Activated CD8-positive, alpha-beta memory T cell treated with anti-CD3 and anti-CD28 coated beads for 36 hours (primary cell): ENCODE measurements around the gene DNASE1L2. TPM values are rescaled to one million over a fixed set of nuclear protein-coding genes. Genes with fewer than 3 reads are reported as not detected.
"Not testable (repeated sequence)": the region's sequence is repeated elsewhere in the genome, so short reads cannot be mapped to it uniquely, and the experiment has no call there.

Source experiments
- CTCF ChIA-PET: fragments of 350-600 bp; sonication (Branson Sonifier 250); formaldehyde crosslinking; loops from one replicate; lab custom pipeline; 2021; ENCODE audit warnings: antibody characterized with exemption; lab: Charles Lee
- POLR2A ChIA-PET: fragments of 350-600 bp; sonication (Branson Sonifier 250); formaldehyde crosslinking; loops from one replicate; lab custom pipeline; 2021; ENCODE audit warnings: antibody characterized with exemption; lab: Charles Lee
- total RNA-seq, 2 experiments: library from RNA; stranded (reverse); gene quantifications; one replicate each; pipeline ENCODE4 v1.2.3, GENCODE V29; 2021

Gene DNASE1L2
- total RNA-seq, 2 experiments from 2014 or later = 1.3 to 1.4 TPM

DNA sequence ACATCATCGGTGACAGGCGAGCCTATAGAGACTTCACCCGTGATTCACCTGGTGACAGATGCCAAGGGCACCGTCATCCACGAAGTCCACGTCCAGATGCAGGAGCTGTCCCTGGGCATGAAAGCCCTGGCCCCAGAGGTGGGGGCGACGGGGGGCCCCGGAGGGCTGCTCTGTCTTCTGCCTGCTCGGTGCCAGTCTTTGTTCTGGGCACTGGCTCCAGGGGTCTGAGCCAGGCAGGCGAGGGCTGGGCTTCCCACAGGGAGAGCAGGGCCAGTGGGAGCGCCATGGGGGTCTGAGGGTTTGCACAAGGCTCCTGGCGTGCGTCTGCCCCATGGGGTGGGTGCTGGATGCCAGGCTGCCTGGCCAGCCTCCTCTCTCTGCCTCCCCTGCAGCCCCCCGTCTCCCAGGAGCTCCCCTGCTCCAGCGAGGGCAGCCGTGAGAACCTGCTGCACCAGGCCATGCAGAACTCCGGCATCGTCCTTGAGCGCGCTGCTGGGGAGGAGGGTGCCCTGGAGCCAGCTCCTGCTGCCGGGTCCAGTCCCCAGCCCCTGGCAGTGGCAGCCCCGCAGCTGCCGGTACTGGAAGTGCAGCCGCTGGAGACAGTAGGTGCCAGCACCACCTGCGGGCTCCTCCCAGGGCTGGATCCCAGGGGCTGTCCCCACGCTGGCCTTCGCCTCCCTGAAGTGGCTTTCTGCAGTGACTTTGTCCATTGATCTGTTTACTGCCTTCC, 3.0 kb upstream of the DNASE1L2 start:
- ChIA-PET CTCF (no interaction called here), POLR2A (no interaction called here)

DNA sequence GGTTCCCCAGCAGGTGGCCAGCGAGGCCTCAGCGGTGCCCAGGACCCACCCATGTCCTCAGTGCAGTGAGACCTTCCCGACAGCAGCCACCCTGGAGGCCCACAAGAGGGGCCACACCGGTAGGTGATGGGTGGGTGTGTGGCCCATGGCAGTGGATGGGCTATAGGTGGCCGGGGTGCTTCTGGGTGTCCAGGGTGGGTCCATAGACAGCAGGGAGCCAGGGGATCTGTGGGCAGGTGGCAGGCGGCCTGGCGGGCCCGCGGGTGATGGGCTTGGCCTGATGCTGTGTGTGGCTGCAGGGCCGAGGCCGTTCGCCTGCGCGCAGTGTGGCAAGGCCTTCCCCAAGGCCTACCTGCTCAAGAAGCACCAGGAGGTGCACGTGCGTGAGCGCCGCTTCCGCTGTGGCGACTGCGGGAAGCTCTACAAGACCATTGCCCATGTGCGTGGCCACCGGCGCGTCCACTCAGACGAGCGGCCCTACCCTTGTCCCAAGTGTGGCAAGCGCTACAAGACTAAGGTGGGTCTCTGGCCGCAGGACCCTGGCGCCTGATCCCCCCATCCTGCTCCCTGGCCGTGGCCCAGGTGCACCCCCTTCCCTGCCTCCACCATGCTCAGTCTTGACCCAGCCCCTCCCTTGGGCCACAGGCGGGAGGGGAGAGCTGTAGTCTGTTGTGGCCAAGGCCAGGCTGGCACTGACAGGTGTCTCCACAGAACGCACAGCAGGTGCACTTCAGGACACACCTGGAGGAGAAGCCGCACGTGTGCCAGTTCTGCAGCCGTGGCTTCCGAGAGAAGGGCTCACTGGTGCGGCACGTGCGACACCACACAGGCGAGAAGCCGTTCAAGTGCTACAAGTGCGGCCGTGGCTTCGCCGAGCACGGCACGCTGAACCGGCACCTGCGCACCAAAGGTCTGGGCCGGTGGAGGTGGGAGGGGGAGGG, 2.1 kb upstream of the DNASE1L2 start:
- ChIA-PET CTCF (no interaction called here), POLR2A (no interaction called here)

DNA sequence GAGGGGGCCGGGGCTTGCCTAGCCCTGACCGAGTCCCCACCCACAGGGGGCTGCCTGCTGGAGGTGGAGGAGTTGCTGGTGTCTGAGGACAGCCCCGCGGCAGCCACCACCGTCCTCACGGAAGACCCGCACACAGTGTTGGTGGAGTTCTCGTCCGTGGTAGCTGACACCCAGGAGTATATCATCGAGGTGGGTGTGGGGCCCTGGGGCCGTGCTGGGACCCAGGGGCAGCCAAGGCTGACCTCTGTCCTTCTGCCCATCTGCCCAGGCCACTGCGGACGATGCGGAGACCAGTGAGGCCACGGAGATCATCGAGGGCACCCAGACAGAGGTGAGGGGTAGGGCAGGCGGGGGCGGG, 1.5 kb upstream of the DNASE1L2 start:
- POLR2A ChIA-PET = no interaction called here
- CTCF ChIA-PET = no interaction called here

DNA sequence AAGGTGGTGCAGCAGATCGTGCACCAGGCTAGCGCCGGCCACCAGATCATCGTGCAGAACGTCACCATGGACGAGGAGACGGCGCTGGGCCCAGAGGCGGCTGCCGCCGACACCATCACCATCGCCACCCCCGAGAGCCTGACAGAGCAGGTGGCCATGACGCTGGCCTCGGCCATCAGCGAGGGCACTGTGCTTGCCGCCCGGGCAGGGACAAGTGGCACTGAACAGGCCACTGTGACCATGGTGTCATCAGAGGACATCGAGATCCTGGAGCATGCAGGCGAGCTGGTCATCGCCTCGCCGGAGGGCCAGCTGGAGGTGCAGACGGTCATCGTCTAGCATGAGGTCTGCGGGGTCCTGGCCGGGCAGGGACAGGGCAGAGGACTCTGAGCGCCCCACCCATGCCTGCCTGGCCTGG, 1.0 kb upstream of the DNASE1L2 start:
- ChIA-PET CTCF (no interaction called here), POLR2A (interaction anchor here (0.6 kb wide), 1 partner anchor 17 kb away, joined by 7 read pairs; no protein-coding TSS in a partner anchor)

DNA sequence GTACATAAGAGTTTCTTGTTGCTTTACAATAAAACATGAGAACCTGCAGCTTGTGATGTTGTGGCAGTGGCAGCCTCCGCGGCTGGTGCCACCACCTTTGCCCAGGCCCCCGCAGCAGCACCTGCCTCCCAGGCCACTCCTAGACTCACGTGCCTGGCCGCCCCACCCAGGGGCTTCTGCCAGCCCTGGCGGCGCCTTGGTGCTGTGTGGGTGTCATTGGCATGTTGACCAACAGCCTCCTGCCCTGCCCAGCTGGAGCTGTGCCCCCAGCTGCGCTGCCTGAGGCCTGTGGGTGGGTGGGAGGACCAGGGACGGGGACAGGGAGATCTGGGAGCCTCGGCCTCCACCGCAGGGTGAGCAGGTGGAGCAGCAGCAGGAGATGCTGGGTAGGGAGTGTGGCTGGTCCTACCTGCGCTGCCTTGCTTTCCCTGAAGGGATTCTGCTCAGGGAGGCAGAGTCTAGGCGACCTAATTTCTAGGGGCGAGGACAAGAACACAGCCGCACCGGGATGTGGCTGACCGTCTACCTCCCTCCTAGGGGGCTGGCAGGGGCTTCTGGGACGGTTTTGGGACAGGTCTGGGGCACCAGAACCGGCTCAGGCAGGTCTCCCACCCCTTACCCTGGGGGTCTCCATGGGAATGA, 428 bp upstream of the DNASE1L2 start:
- ChIA-PET CTCF (no interaction called here), POLR2A (interaction anchor here (0.6 to 1.2 kb wide), 2 partner anchors 16 to 17 kb away, joined by 3 to 7 read pairs; partner anchors contain the start of gene ECI1)

DNA sequence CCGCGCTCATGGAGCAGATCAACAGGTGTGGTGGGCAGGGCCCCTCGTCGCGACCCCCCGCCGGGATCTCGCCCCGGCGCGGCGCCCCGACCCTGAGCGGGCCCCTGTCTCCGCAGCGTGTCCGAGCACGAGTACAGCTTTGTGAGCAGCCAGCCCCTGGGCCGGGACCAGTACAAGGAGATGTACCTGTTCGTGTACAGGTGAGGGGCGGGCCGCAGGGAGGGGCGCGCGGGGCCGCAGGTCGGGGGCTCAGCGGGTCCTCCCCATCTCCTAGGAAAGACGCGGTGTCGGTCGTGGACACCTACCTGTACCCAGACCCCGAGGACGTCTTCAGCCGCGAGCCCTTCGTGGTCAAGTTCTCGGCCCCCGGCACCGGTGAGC, 848 bp downstream of the DNASE1L2 start:
- ChIA-PET CTCF (no interaction called here), POLR2A (interaction anchor here (1.2 kb wide), 1 partner anchor 14 kb away, joined by 3 read pairs; the partner anchor contains the start of gene ECI1)

DNA sequence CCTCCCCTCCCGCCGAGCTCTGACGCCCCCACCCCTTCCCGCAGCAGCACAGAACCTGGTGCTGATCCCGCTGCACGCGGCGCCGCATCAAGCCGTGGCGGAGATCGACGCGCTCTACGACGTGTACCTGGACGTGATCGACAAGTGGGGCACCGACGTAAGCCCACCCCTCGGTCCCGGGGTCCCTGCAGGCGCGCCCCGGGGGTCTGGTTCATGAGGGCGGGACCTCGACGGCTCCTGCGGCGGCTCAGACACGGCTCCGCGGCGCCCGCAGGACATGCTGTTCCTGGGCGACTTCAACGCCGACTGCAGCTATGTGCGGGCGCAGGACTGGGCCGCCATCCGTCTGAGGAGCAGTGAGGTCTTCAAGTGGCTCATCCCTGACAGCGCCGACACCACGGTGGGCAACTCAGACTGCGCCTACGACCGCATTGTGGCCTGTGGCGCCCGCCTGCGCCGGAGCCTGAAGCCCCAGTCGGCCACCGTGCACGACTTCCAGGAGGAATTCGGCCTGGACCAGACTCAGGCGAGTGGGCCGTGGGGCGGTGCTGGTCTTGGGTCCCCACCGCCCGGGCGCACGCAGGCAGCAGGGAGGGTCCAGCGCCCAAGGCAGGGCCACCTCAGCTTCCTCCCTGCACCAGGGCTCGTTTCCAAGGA, 1.4 kb downstream of the DNASE1L2 start:
- CTCF ChIA-PET = interaction anchor here (2.3 kb wide), 1 partner anchor 14 kb away, joined by 7 read pairs; the partner anchor contains the start of gene ECI1
- POLR2A ChIA-PET = no interaction called here

DNA sequence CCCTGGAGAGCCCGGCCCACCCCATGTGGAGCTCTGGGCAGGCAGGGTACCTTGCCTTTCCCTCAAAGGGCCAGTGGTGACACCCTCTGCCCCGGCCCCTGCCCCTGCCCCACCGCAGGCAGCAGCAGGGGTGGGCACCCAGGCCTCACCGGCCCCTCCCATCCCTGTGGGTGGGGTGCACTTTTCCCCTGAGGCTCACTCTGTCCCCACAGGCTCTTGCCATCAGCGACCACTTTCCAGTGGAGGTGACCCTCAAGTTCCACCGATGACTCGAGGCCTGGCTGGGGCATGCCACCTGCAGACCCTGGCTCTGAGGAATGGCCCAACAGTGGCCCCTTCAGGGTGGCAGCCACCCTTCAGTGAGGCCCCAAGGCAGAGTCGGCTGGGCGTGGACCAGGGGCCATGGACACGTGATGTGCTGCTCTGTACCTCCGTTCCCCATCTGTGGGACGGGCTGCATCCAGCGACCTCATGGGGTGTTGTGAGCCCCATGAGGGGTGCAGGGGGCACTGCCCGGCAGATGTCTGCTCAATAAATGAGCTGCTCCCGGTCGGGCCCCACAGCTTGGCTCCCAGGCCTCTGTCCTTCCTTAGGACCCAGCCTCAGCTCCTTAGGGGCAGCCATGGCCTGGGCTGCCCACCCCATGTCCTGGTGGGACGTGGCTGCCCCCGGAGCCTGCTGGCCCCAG, 2.0 kb downstream of the DNASE1L2 start:
- ChIA-PET CTCF (interaction anchor here (2.3 kb wide), 1 partner anchor 14 kb away, joined by 7 read pairs; the partner anchor contains the start of gene ECI1), POLR2A (no interaction called here)

DNA sequence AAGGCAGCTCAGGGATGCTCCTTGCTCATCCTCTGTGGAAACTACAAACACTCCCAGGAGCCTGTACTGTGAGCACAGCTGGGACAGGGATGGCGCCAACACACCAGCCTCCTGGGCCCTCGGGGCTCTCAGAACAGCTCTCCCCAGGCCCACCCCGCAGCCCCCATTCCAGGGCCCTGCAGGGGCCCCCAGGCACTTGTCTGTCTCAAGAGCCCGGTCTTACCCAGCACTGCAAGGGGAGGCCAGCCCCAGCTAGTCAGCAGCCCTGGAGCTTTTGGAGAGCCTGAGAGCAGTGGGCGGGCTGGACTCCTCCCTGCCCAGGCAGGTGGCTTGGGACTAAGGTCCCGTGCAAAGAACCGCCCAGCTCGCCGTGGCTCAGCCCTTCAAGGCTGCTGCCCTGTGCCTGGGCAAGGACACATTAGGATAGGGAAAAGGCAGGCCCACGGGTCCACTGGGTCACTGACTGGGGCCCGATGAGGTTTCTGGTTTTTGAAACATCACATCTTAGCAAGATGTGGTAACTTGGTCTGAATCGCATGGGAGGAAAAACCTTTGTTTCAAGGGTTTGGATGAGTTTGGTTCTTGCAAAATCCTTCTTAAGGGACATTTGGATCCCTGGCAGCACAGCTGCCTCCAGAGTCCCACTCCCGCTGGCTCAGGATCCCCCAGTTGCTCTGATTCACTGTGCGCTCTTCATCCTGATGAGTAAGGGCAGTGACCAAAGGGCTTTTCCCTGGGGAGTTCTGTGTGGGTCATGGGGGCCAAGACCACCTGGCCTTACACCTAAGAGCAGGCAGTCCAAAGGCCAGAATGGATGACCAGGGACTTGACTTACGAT, 2.8 kb downstream of the DNASE1L2 start:
- POLR2A ChIA-PET = no interaction called here

DNA sequence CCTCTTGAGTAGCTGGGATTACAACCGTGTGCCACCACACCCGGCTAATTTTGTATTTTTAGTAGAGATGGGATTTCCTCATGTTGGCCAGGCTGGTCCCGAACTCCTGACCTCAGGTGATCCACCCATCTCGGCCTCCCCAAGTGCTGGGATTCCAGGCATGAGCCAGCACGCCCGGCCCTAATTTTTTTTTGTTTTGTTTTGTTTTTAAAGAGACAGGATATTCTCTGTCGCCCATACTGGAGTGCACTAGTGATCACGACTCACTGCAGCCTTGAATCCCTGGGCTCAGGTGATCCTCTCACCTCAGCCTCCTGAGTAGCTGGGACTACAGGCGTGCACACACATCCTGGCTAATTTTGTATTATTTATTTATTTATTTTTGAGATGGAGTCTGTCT, 4.1 kb downstream of the DNASE1L2 start:
- CTCF ChIA-PET = interaction anchor here (0.8 kb wide), 1 partner anchor 16 kb away, joined by 3 read pairs; no protein-coding TSS in a partner anchor
- POLR2A ChIA-PET = not testable (repeated sequence)

More for the DNA sequence above, 2.8 kb downstream of the DNASE1L2 start:
- CTCF ChIA-PET = interaction anchor here (2.3 kb wide), 1 partner anchor 13 kb away, joined by 7 read pairs; the partner anchor contains the start of gene ECI1

DNA sequence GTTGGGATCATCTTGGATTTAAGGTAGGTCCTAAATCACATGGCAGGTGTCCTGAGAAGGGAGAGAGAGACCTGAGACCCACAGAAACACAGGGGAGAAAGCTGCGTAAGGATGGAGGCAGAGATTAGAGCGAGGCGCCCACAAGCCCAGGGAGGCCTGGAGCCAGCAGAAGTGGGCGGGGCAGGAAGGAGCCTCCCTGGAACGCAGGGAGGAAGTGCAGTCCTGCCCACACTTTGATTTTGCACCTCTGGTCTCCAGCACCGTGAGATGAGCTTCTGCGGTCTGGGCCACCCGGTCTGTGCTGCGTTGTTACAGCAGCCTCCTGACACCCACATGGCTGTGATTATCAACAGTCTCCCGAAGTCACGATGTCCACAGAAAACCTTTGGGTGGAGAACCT, 6.4 kb downstream of the DNASE1L2 start:
- POLR2A ChIA-PET = no interaction called here
- CTCF ChIA-PET = interaction anchor here (1.5 kb wide), 1 partner anchor 20 kb away, joined by 3 read pairs; no protein-coding TSS in a partner anchor

DNA sequence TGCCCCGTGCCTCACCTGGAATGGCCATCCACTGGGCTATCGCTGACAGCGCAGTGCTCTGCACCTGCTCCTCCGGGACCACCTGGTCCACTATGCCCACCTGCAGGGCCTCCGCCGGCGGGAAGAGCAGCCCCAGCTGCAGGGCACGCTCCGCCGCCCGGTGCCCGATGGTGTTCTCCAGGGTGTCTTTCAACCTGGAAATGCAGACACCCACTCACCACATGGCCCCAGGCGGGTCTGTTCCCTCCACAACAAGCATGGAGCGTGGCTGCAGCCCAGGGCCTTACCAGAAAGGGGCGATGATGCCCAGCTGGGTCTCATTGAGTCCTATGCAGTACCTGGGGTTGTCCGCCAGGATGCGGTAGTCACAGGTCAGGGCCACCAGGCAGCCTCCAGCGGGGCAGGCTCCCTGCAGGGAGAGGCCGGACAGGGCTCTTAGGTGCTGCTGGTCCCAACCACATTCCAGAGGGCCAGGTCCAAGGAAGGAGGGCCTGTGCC, 6.8 kb downstream of the DNASE1L2 start:
- CTCF ChIA-PET = interaction anchor here (1.5 kb wide), 1 partner anchor 21 kb away, joined by 3 read pairs; no protein-coding TSS in a partner anchor

DNA sequence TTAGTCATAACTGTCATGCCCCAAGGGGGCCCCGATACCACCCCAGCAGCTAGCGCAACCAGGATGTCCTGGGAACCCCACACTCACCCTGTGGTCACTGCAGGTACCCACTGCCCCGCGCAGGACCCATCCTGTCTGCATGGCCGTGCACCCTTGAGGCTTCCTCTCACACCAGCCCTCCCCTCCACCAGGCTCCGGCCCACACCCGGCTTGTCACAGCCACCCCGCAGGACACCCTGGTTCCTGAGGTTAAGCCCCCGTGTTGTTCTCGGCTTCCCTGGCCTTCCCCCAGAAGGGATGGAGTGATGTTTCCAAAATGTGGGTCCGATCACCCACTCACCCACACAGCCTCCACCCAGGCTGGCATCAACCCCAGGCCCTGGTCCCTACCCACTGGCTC, 7.5 kb downstream of the DNASE1L2 start:
- CTCF ChIA-PET = interaction anchor here (1.5 kb wide), 1 partner anchor 21 kb away, joined by 3 read pairs; no protein-coding TSS in a partner anchor
- POLR2A ChIA-PET = no interaction called here

More for the DNA sequence above, 6.8 kb downstream of the DNASE1L2 start:
- POLR2A ChIA-PET = no interaction called here

DNA sequence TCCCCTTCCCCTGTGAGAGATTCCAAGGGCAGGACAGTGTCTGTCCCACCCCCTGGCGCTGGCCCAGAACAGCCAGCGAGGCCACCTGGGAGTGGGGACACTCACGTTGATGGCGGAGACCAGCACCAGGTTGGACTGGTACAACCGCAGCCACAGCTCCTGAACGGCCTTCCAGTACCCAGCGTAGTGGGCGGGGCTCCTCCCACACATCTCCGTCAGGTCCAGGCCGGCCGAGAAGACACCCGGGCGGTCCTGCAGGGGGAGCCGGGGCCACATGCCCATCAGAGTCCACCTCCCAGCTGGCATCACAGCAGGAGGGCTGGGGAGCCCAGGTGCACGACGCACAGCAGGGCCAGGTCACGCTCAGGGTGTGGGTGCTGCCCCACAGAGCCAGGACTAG, 8.1 kb downstream of the DNASE1L2 start:
- ChIA-PET CTCF (no interaction called here), POLR2A (no interaction called here)

DNA sequence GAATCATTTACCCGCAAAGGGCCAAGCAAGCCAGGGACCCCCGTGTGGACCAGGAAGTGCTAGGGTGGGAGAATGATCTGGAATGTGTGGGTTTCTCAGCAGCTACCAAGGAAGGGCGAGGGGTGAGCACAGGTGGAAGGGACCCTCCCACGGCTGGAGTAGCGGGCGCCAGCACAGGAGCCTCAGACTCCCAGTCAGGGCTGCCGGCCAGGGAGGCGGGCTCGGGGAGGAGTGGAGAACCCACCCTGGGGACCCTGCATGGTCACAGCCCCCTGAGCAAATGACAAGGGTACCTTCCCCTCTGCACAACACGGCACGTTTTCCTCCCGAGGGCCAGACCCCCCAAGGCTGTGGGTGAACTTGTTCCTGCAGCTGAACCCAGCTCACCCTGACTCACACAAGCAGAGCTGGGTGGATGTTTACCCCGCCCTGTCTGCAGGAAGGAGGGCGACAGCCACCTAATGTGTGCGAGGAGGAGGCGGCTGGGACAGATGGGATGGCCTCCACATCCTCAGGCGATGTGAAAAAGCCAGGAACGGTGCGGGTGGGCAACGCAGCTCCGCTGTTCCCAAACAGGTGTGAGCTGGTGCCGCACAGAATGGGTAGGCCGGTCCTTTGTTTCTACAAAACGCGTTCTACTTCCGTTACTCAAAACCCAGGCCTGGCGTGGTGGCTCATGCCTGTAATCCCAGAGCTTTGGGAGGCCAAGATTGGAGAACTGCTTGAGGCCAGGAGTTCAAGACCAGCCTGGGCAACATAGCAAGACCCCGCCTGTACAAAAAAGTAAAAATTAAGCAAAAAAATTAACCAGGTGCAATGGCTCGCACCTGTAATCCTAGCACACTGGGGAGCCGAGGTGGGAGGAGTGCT, 8.9 kb downstream of the DNASE1L2 start:
- POLR2A ChIA-PET = no interaction called here

DNA sequence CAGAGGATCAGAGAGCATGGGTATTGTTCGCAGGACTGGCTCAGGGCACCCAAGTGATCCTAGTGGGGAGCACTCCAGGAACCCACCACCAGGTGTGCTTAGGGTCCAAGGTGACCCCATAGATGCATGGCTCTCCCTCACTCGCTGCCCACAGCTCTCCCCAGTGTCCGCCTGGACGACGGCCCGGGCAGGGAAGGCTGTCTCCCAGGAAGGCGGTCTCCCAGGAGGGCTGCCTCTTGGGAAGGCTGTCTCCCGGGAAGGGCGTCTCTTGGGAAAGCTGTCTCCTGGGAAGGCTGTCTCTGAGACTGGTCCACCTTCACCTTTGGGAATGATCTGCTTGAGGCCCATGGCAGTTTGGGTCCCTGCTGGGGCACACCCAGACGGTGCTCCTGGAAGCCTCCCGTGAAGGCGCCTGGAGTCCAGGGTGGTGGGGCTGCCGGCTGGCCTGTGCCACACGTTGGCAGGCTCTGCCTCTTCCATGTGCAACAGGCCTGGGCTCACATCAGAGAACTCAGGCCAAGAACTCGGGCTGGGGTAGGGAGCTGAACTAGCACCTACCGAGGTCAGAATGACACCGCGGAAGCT, 10.1 kb downstream of the DNASE1L2 start:
- CTCF ChIA-PET = no interaction called here

More for the DNA sequence above, 8.9 kb downstream of the DNASE1L2 start:
- CTCF ChIA-PET = no interaction called here

More for the DNA sequence above, 10.1 kb downstream of the DNASE1L2 start:
- POLR2A ChIA-PET = no interaction called here
